PC-3 (cell line): Measurements from ENCODE around the gene TMEM161A. TPM values are rescaled to one million over a fixed set of nuclear protein-coding genes. Genes with fewer than 3 reads are reported as not detected.

Experiments used
- ATAC-seq: fragments of 200-7000 bp; cut with Tn5 transposase; 2 replicates; pipeline ENCODE4 v1.9.1; 2020; ENCODE audit warnings: mild to moderate bottlenecking, moderate library complexity
- BruUV-seq: library from RNA; stranded (reverse); fragments of 400-500 nt; replicated peaks from 2 replicates; lab custom pipeline; 2021; lab: Mats Ljungman, UMichigan
- CTCF ChIA-PET: fragments of 300-600 bp; sonication (Branson Sonifier 250); formaldehyde crosslinking; loops from one replicate; lab custom pipeline; 2022; ENCODE audit warnings: antibody characterized with exemption; lab: Charles Lee
- POLR2A ChIA-PET: fragments of 300-600 bp; sonication (Branson Sonifier 250); formaldehyde crosslinking; loops from one replicate; lab custom pipeline; 2022; ENCODE audit warnings: antibody characterized with exemption; ENCODE audit not compliant: unreplicated experiment; lab: Charles Lee
- DNase-seq: peaks from one replicate; pipeline ENCODE4 v3.0.0-alpha.2; 2015
- H2AFZ ChIP-seq: fragments of 300-600 bp; sonication (generic); 2 replicates; pipeline ENCODE4 v1.6.0; 2016; ENCODE audit warnings: antibody characterized with exemption, low read length
- H3F3A ChIP-seq: fragments of 300-600 bp; sonication (generic); one replicate; pipeline ENCODE4 v1.6.0; 2017; ENCODE audit warnings: antibody characterized with exemption, low read length, control low read depth, mild to moderate bottlenecking; ENCODE audit not compliant: unreplicated experiment
- H3K27ac ChIP-seq: fragments of 300-600 bp; sonication (generic); 2 replicates; pipeline ENCODE4 v1.5.1; 2016; ENCODE audit warnings: mild to moderate bottlenecking, low read length
- H3K27me3 ChIP-seq: fragments of 300-600 bp; sonication (generic); 2 replicates; pipeline ENCODE4 v1.6.1; 2016; ENCODE audit warnings: low read length, mixed read lengths
- H3K36me3 ChIP-seq: fragments of 300-600 bp; sonication (generic); 2 replicates; pipeline ENCODE4 v1.6.1; 2016; ENCODE audit warnings: low read depth, mixed run types, low read length, mixed read lengths
- H3K4me1 ChIP-seq: fragments of 300-600 bp; sonication (generic); 2 replicates; pipeline ENCODE4 v1.5.1; 2016; ENCODE audit warnings: low read length; ENCODE audit not compliant: insufficient read depth
- H3K4me2 ChIP-seq: fragments of 300-600 bp; sonication (generic); 2 replicates; pipeline ENCODE4 v1.6.0; 2016; ENCODE audit warnings: low read length
- H3K4me3 ChIP-seq: fragments of 300-600 bp; sonication (generic); 2 replicates; pipeline ENCODE4 v1.5.1; 2016; ENCODE audit warnings: mild to moderate bottlenecking, low read length, mixed read lengths
- H3K79me2 ChIP-seq: fragments of 300-600 bp; sonication (generic); 2 replicates; pipeline ENCODE4 v1.6.1; 2017; ENCODE audit warnings: low read length, mixed read lengths
- H3K9ac ChIP-seq: fragments of 300-600 bp; sonication (generic); 2 replicates; pipeline ENCODE4 v1.6.0; 2016; ENCODE audit warnings: mild to moderate bottlenecking, low read length
- H3K9me2 ChIP-seq: fragments of 300-600 bp; sonication (generic); replicated peaks from 2 replicates; pipeline ENCODE4 v1.6.1; 2016; ENCODE audit warnings: mixed run types, low read length, mixed read lengths
- H3K9me3 ChIP-seq: fragments of 300-600 bp; sonication (generic); 2 replicates; pipeline ENCODE4 v1.6.1; 2016; ENCODE audit warnings: low read length, mixed read lengths
- H4K20me1 ChIP-seq: fragments of 300-600 bp; sonication (generic); 2 replicates; pipeline ENCODE4 v1.6.1; 2016; ENCODE audit warnings: low read length, mixed read lengths
- EZH2 ChIP-seq: fragments of 300-600 bp; sonication (generic); IDR thresholded peaks from one replicate; pipeline ENCODE4 v1.6.1; 2017; ENCODE audit warnings: antibody characterized with exemption, mild to moderate bottlenecking, low read length; ENCODE audit not compliant: unreplicated experiment
- EZH2phosphoT487 ChIP-seq: fragments of 300-600 bp; sonication (generic); IDR thresholded peaks from 2 replicates; pipeline ENCODE4 v1.6.1; 2018; ENCODE audit warnings: mild to moderate bottlenecking, antibody characterized with exemption, low read length, borderline replicate concordance
- intact Hi-C: fragments of 100-400 bp; cut with micrococcal nuclease; formaldehyde crosslinking; loops from 2 replicates; pipeline ENCODE4 v1.9.0; 2023
- total RNA-seq: library from RNA; depleted of rRNA; stranded (reverse); fragments of >200 nt; gene quantifications from 2 replicates; pipeline ENCODE4 v1.2.3, GENCODE V29; 2014
- TF ChIP-seq, protein P1 (sequence below): fragments of 300-600 bp; sonication (generic); conservative IDR thresholded peaks from 2 replicates; pipeline ENCODE4 v1.5.1; 2017; ENCODE audit warnings: antibody characterized with exemption, low read depth, mild to moderate bottlenecking, low read length

The TMEM161A gene
- total RNA-seq, 1 experiment from 2014 or later = 49.9 TPM

DNA sequence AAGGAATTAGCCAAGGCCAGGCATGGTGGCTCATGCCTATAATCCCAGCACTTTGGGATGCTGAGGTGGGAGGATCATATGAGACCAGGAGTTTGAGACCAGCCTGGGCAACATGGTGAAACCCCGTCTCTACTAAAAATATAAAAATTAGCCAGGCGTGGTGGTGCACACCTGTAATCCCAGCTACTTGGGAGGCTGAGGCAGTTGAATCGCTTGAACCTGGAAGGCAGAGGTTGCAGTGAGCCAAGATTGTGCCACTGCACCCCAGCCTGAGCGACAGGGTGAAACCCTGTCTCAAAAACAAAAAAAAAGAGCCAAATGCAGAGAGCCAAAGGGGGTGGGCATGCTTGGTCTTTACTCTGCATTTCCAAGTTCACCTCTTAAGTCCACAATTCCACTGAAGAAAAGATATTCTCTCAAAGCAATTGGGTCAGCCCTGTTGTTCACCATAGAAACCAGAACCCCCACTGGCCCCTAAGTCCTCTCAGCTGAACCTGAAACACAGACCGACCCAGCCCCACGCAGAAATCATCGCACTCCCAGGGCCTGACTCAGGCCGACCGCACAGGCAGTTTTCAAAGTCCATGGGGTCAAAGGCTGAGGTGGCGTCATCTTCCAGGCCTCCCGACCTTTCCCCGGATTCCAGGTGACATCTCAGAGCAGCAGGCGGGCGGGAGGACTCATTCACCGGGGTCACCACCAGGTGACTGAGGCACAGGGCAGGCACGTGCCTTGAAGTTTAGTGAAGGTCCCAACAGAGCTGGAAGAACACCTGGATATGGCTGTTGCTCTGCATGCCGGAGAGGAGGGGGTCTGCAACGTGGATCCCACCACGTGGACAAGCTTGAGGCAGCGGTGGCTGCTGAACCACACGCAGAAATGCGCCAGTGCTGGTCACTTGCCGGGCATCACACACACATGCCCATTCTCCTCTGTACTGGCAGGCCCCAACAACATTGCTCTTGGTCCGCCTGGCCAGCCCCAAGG is 41.3 kb downstream of the TMEM161A start:
- intact Hi-C loops = no loop called here
- BruUV-seq = TSS peak; percentile 22
- Histone ChIP-seq H3K4me3 (no peak overlapping the region), H2AFZ (no peak overlapping the region), H3K4me2 (no peak overlapping the region), H3K36me3 (no peaks in the 10 kb centered on the region), H4K20me1 (no peaks in the 10 kb centered on the region), H3K9me2 (no peaks in the 10 kb centered on the region), H3K9ac (no peak overlapping the region), H3K27ac (no peak overlapping the region), H3K4me1 (no peaks in the 10 kb centered on the region), H3K9me3 (no peaks in the 10 kb centered on the region), H3F3A (no peaks in the 10 kb centered on the region), H3K27me3 (no peaks in the 10 kb centered on the region), H3K79me2 (no peaks in the 10 kb centered on the region)
- no peak for TF ChIP-seq EZH2
- no peak for TF ChIP-seq EZH2phosphoT487
- TF ChIP-seq, protein P1, sequence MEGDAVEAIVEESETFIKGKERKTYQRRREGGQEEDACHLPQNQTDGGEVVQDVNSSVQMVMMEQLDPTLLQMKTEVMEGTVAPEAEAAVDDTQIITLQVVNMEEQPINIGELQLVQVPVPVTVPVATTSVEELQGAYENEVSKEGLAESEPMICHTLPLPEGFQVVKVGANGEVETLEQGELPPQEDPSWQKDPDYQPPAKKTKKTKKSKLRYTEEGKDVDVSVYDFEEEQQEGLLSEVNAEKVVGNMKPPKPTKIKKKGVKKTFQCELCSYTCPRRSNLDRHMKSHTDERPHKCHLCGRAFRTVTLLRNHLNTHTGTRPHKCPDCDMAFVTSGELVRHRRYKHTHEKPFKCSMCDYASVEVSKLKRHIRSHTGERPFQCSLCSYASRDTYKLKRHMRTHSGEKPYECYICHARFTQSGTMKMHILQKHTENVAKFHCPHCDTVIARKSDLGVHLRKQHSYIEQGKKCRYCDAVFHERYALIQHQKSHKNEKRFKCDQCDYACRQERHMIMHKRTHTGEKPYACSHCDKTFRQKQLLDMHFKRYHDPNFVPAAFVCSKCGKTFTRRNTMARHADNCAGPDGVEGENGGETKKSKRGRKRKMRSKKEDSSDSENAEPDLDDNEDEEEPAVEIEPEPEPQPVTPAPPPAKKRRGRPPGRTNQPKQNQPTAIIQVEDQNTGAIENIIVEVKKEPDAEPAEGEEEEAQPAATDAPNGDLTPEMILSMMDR = no peak
- DNase-seq = no peak
- ATAC-seq = no peak
- CTCF ChIA-PET = no interaction called here
- POLR2A ChIA-PET = no interaction called here

- Histone ChIP-seq H3K36me3 (no peaks in the 10 kb centered on the region), H3F3A (no peaks in the 10 kb centered on the region), H3K4me2 (no peak overlapping the region), H2AFZ (no peak overlapping the region), H3K4me1 (no peaks in the 10 kb centered on the region), H3K9me3 (no peaks in the 10 kb centered on the region), H3K4me3 (no peak overlapping the region), H3K79me2 (no peaks in the 10 kb centered on the region), H3K27ac (no peak overlapping the region), H3K9ac (no peak overlapping the region), H4K20me1 (no peaks in the 10 kb centered on the region), H3K27me3 (no peaks in the 10 kb centered on the region), H3K9me2 (no peaks in the 10 kb centered on the region)
- intact Hi-C loops = no loop called here
- ChIA-PET CTCF (no interaction called here), POLR2A (no interaction called here)
- no TSS peak for BruUV-seq
- TF ChIP-seq EZH2 = no peak
- no peak for DNase-seq
- ATAC-seq = no peak
Measured at GRCh38 chr19:19095691-19096090, 42.6 kb downstream of the TMEM161A start.

DNA sequence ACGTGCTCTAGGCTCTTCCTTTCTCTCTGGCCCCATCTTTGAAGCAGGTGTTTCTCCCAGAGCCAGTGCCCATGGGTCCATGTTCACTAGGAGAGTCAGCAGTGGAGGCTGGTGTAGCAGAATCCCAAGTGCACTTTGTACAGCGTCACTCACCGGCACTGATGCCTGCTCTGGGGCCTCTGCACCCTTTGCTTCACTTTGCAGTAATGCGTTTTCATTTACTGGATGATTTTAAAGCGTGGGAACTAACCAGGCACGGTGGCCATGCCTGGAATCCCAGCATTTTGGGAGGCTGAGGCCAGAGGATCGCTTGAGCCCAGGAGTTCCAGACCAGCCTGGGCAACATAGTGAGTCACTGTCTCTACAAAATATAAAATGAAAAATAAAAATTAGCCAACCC is 43.8 kb downstream of the TMEM161A start:
- Histone ChIP-seq H3K9me3 (no peaks in the 10 kb centered on the region), H4K20me1 (no peaks in the 10 kb centered on the region), H2AFZ (no peak overlapping the region), H3K79me2 (no peaks in the 10 kb centered on the region), H3K4me3 (no peak overlapping the region), H3K9me2 (no peaks in the 10 kb centered on the region), H3K9ac (no peak overlapping the region), H3K36me3 (no peaks in the 10 kb centered on the region), H3K4me1 (no peaks in the 10 kb centered on the region), H3K4me2 (no peak overlapping the region), H3F3A (no peaks in the 10 kb centered on the region), H3K27ac (no peak overlapping the region), H3K27me3 (no peaks in the 10 kb centered on the region)
- ATAC-seq (no peak), DNase-seq (no peak)
- BruUV-seq = no TSS peak
- ChIA-PET POLR2A (no interaction called here), CTCF (no interaction called here)
- intact Hi-C loops = no loop called here
- TF ChIP-seq EZH2 (no peak), EZH2phosphoT487 (no peak)
- TF ChIP-seq, protein P1 = no peak
